PC-9 (cell line): ENCODE data around the gene UNC5B. TPM values are rescaled to one million over a fixed set of nuclear protein-coding genes. Genes with fewer than 3 reads are reported as not detected.
A peak's percentile ranks its signal among the peaks of the same experiment; 100 is the strongest.

Experiments
- BruUV-seq: library from RNA; stranded (reverse); fragments of 400-500 nt; replicated peaks from 2 replicates; lab custom pipeline; 2021; lab: Mats Ljungman, UMichigan
- CTCF ChIA-PET: fragments of 300-600 bp; sonication (Branson Sonifier 250); formaldehyde crosslinking; loops from one replicate; lab custom pipeline; 2022; ENCODE audit warnings: antibody characterized with exemption; lab: Charles Lee
- POLR2A ChIA-PET: fragments of 300-600 bp; sonication (Branson Sonifier 250); formaldehyde crosslinking; loops from one replicate; lab custom pipeline; 2022; ENCODE audit warnings: antibody characterized with exemption; ENCODE audit not compliant: unreplicated experiment; lab: Charles Lee
- DNase-seq, 2 experiments: peaks; one replicate each; pipeline versions ENCODE4 v3.0.0 to v3.0.0-alpha.2; 2015 to 2022; ENCODE audit warnings: mixed read lengths in 1 of 2
- H2AFZ ChIP-seq: fragments of 200-600 bp; sonication (generic); 2 replicates; pipeline ENCODE4 v1.8.1; 2017; ENCODE audit warnings: antibody characterized with exemption
- H3F3A ChIP-seq: fragments of 200-600 bp; sonication (generic); 2 replicates; pipeline ENCODE4 v1.8.1; 2017; ENCODE audit warnings: antibody characterized with exemption, mild to moderate bottlenecking, low read depth; ENCODE audit not compliant: insufficient read depth
- H3K27ac ChIP-seq: fragments of 200-600 bp; sonication (generic); 2 replicates; pipeline ENCODE4 v1.6.1; 2016; ENCODE audit warnings: mixed run types
- H3K27me3 ChIP-seq: fragments of 200-600 bp; sonication (generic); 2 replicates; pipeline ENCODE4 v1.6.1; 2016; ENCODE audit warnings: low read depth, mixed run types; ENCODE audit not compliant: insufficient read depth
- H3K36me3 ChIP-seq: fragments of 200-600 bp; sonication (generic); 2 replicates; pipeline ENCODE4 v1.6.1; 2016; ENCODE audit warnings: low read depth, mixed run types
- H3K4me1 ChIP-seq: fragments of 200-600 bp; sonication (generic); replicated peaks from 2 replicates; pipeline ENCODE4 v1.6.1; 2016; ENCODE audit warnings: mixed run types; ENCODE audit not compliant: insufficient read depth
- H3K4me2 ChIP-seq: fragments of 200-600 bp; sonication (generic); 2 replicates; pipeline ENCODE4 v1.6.1; 2017; ENCODE audit warnings: mixed run types
- H3K4me3 ChIP-seq: fragments of 200-600 bp; sonication (generic); 2 replicates; pipeline ENCODE4 v1.6.1; 2016; ENCODE audit warnings: mixed run types
- H3K79me2 ChIP-seq: fragments of 200-600 bp; sonication (generic); 2 replicates; pipeline ENCODE4 v1.6.1; 2017; ENCODE audit warnings: low read depth, mixed run types
- H3K9me2 ChIP-seq: fragments of 200-600 bp; sonication (generic); 2 replicates; pipeline ENCODE4 v1.8.1; 2017; ENCODE audit warnings: mild to moderate bottlenecking; ENCODE audit not compliant: insufficient read depth
- H3K9me3 ChIP-seq: fragments of 200-600 bp; sonication (generic); 2 replicates; pipeline ENCODE4 v1.8.1; 2016; ENCODE audit warnings: low read depth; ENCODE audit not compliant: insufficient read depth
- H4K20me1 ChIP-seq: fragments of 200-600 bp; sonication (generic); 2 replicates; pipeline ENCODE4 v1.8.1; 2017; ENCODE audit not compliant: insufficient read depth
- EZH2 ChIP-seq: fragments of 200-600 bp; sonication (generic); IDR thresholded peaks from 2 replicates; pipeline ENCODE4 v1.8.0; 2017; ENCODE audit warnings: antibody characterized with exemption, low read depth
- intact Hi-C: fragments of 100-400 bp; cut with micrococcal nuclease; formaldehyde crosslinking; loops from one replicate; pipeline ENCODE4 v1.10.0; 2022; ENCODE audit not compliant: unreplicated experiment
- total RNA-seq: library from RNA; stranded (reverse); gene quantifications from 2 replicates; pipeline ENCODE4 v1.2.3, GENCODE V29; 2021
- TF ChIP-seq, protein P1 (sequence below): fragments of 200-600 bp; sonication (generic); conservative IDR thresholded peaks from 2 replicates; pipeline ENCODE4 v1.6.1; 2017; ENCODE audit warnings: mixed run types, antibody characterized with exemption, mild to moderate bottlenecking, moderate library complexity

The UNC5B gene
- total RNA-seq, 1 experiment from 2014 or later, result 1.7 TPM

DNA sequence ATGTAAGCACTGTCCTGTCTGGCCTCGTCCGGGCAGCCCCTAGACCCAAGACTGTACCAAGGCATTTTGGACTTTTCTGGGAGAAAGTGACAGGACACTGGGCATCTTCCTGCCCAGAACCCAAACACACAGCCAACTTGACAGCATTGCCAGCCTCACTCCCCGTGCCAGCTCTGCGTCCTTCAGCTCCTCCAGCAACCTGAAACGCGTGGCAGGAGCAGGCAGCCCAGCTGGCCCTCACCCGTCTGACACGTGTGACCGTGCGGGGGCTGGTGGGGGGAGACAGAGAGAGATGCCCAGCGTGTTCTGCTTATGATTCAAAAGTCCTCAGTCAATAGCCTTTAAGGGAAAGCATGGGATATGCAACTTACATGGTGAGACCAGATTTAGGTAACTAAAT lies 56.4 kb downstream of the UNC5B start:
- ChIA-PET CTCF (no interaction called here), POLR2A (no interaction called here)
- Histone ChIP-seq H3K9me3 (no peaks in the 10 kb centered on the region), H3K27me3 (no peaks in the 10 kb centered on the region), H3K4me2 (no peak overlapping the region), H3K4me1 (peaks cover 6% of the 10 kb centered on the region), H3F3A (0 out of 2 replicates have a peak, but pooled peaks cover 5% of the 10 kb centered on the region), H3K36me3 (no peaks in the 10 kb centered on the region), H3K4me3 (no peak overlapping the region), H2AFZ (no peak overlapping the region), H3K27ac (no peak overlapping the region), H3K9me2 (no peaks in the 10 kb centered on the region), H4K20me1 (no peaks in the 10 kb centered on the region), H3K79me2 (no peaks in the 10 kb centered on the region)
- intact Hi-C loops, result no loop called here
- BruUV-seq, result no TSS peak
- no peak for TF ChIP-seq EZH2
- TF ChIP-seq, protein P1, sequence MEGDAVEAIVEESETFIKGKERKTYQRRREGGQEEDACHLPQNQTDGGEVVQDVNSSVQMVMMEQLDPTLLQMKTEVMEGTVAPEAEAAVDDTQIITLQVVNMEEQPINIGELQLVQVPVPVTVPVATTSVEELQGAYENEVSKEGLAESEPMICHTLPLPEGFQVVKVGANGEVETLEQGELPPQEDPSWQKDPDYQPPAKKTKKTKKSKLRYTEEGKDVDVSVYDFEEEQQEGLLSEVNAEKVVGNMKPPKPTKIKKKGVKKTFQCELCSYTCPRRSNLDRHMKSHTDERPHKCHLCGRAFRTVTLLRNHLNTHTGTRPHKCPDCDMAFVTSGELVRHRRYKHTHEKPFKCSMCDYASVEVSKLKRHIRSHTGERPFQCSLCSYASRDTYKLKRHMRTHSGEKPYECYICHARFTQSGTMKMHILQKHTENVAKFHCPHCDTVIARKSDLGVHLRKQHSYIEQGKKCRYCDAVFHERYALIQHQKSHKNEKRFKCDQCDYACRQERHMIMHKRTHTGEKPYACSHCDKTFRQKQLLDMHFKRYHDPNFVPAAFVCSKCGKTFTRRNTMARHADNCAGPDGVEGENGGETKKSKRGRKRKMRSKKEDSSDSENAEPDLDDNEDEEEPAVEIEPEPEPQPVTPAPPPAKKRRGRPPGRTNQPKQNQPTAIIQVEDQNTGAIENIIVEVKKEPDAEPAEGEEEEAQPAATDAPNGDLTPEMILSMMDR, result no peak
- no peak for DNase-seq

DNA sequence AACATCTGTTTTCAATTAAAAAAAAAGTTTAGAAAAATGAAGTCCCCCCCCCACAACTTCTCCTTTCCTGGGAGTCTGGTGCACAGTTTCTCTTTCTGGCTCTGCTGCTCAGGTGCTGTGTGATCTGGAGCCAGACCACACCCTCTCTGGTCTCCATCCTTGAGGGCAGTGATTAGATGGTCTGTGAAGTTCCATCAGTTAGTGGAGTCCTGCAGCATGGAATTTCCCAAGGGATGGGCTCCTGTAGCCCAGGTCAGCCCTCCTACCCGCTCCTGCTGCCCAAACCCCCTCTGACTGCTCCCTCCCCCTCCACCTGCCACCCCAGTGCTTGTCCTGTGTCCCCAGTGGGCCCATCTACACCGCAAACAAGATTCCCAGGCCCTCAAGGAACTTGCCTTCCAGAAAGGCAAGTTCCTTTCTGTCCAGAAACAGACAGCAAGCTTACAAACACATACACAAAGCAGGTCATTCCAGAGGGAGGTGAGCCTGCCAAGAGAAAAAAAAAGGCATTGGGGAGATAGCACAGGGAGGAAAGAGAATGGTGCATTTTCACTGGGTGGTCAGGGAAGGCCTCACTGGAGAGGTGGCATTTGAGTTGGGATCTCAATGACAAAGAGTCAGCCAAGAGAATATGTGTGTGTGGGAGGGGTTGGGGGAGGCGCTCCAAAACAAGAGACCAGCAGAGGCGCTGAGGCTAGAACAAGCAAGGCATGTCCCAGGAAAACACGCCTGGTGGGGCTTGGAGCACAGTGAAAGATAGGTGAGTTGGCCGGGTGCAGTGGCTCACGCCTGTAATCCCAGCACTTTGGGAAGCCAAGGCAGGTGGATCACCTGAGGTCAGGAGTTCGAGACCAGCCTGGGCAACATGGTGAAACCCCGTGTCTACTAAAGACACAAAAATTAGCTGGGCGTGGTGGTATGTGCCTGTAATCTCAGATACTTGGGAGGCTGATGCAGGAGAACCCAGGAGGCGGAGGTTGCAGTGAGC lies 57.2 kb downstream of the UNC5B start:
- intact Hi-C loops, result loop anchor here (1.0 to 5.0 kb wide), 3 partner anchors 56 to 367 kb away; no protein-coding TSS in a partner anchor
- Histone ChIP-seq H3K4me1 (peaks cover 6% of the 10 kb centered on the region), H2AFZ (no peak overlapping the region), H3K27ac (no peak overlapping the region), H3K9me2 (no peaks in the 10 kb centered on the region), H3K4me2 (no peak overlapping the region), H3K36me3 (no peaks in the 10 kb centered on the region), H3K9me3 (no peaks in the 10 kb centered on the region), H4K20me1 (no peaks in the 10 kb centered on the region), H3F3A (0 out of 2 replicates have a peak, but pooled peaks cover 5% of the 10 kb centered on the region), H3K27me3 (no peaks in the 10 kb centered on the region), H3K79me2 (no peaks in the 10 kb centered on the region), H3K4me3 (no peak overlapping the region)
- DNase-seq, result peak in 1 of 2 experiments; percentile 18
- BruUV-seq, result no TSS peak
- POLR2A ChIA-PET, result interaction anchor here (0.6 kb wide), 2 partner anchors 58 to 428 kb away, joined by 3 to 5 read pairs; no protein-coding TSS in a partner anchor
- CTCF ChIA-PET, result interaction anchor here (0.5 to 1.5 kb wide), 12 partner anchors 11 to 1412 kb away, joined by 3 to 16 read pairs (median 4); no protein-coding TSS in a partner anchor
- TF ChIP-seq, protein P1, result no peak
- TF ChIP-seq EZH2, result no peak
